Measurements from ENCODE around the gene IGSF21. TPM values are rescaled to one million over a fixed set of nuclear protein-coding genes. Genes with fewer than 3 reads are reported as not detected.

The IGSF21 gene
- total RNA-seq, 1 experiment from 2014 or later = not detected

GRCh38 chr1:18422954-18423353 lies 315.4 kb downstream of the IGSF21 start:
- ChIA-PET CTCF (no interaction called here), POLR2A (no interaction called here)
- peaks cover 6% of the 10 kb centered on the region for H3K9me3 Mint-ChIP-seq (ENCODE audit: unreplicated experiment)
- no peak for TF ChIP-seq CTCF (IDR thresholded peaks at IDR 0.05; ENCODE audit: unreplicated experiment)
- peaks cover 7% of the 10 kb centered on the region for H3K27me3 Mint-ChIP-seq (ENCODE audit: insufficient read depth, unreplicated experiment)
- no peaks in the 10 kb centered on the region for H3K36me3 Mint-ChIP-seq (ENCODE audit: insufficient read depth, unreplicated experiment)
- H3K4me1 Mint-ChIP-seq (ENCODE audit: insufficient read depth, unreplicated experiment) = no peaks in the 10 kb centered on the region
- H3K4me3 Mint-ChIP-seq (ENCODE audit: unreplicated experiment) = no peak overlapping the region
- DNase-seq (ENCODE audit: unreplicated experiment) = no peak
- BruUV-seq (replicated peaks) = no TSS peak
- H3K27ac Mint-ChIP-seq (ENCODE audit: low read depth, unreplicated experiment) = no peak overlapping the region
- intact Hi-C loops (cut with micrococcal nuclease) = no loop called here

- no TSS peak for BruUV-seq (replicated peaks)
- CTCF ChIA-PET = interaction anchor here (1.2 kb wide), 1 partner anchor 13 kb away, joined by 3 read pairs; no protein-coding TSS in a partner anchor
- no peaks in the 10 kb centered on the region for H3K27me3 Mint-ChIP-seq (ENCODE audit: insufficient read depth, unreplicated experiment)
- DNase-seq (ENCODE audit: unreplicated experiment) = no peak
- H3K36me3 Mint-ChIP-seq (ENCODE audit: insufficient read depth, unreplicated experiment) = no peaks in the 10 kb centered on the region
- H3K27ac Mint-ChIP-seq (ENCODE audit: low read depth, unreplicated experiment) = no peak overlapping the region
- peaks cover 6% of the 10 kb centered on the region for H3K9me3 Mint-ChIP-seq (ENCODE audit: unreplicated experiment)
- no peak for TF ChIP-seq CTCF (IDR thresholded peaks at IDR 0.05; ENCODE audit: unreplicated experiment)
- H3K4me1 Mint-ChIP-seq (ENCODE audit: insufficient read depth, unreplicated experiment) = no peaks in the 10 kb centered on the region
- POLR2A ChIA-PET = interaction anchor here (0.6 kb wide), 1 partner anchor 205 kb away, joined by 3 read pairs; no protein-coding TSS in a partner anchor
- intact Hi-C loops (cut with micrococcal nuclease) = no loop called here
- no peak overlapping the region for H3K4me3 Mint-ChIP-seq (ENCODE audit: unreplicated experiment)
Observed at GRCh38 chr1:18426580-18426979, 319.0 kb downstream of the IGSF21 start.
